HEK293 (cell line): ENCODE measurements around the gene TBL1XR1.

Source experiments
- CTCF ChIA-PET: fragments of 350-600 bp; formaldehyde crosslinking; extraction: SDS; loops from one replicate; lab custom pipeline; 2021; ENCODE audit warnings: antibody characterized with exemption; lab: Yijun Ruan, JAX
- POLR2A ChIA-PET: fragments of 300-600 bp; formaldehyde crosslinking; extraction: SDS; loops from one replicate; lab custom pipeline; 2020; ENCODE audit warnings: antibody characterized with exemption, inconsistent platforms; lab: Yijun Ruan, JAX
- H3K27ac ChIP-seq: fragments of 200-500 bp; sonication (Bioruptor generic); 2 replicates; pipeline ENCODE4 v1.5.1; 2014; ENCODE audit warnings: low read depth, low read length, control low read depth, inconsistent platforms; ENCODE audit errors: extremely low read depth
- H3K36me3 ChIP-seq, 2 experiments: fragments of 200-500 bp in 1 of 2; sonication (Bioruptor generic) in 1 of 2; 1 replicate in 1 of 2; 2 replicates in 1 of 2; pipeline ENCODE4 v1.5.1; 2014 to 2017; ENCODE audit warnings: inconsistent platforms in 2 of 2, low read length in 2 of 2; ENCODE audit not compliant: control insufficient read depth in 2 of 2, insufficient read depth in 1 of 2
- H3K4me1 ChIP-seq: fragments of 200-500 bp; sonication (Bioruptor generic); 2 replicates; pipeline ENCODE4 v1.5.1; 2014; ENCODE audit warnings: mild to moderate bottlenecking, low read length, inconsistent platforms; ENCODE audit not compliant: control insufficient read depth, insufficient read depth
- H3K4me3 ChIP-seq: 2 replicates; pipeline ENCODE4 v1.5.1; 2011; ENCODE audit warnings: low read depth, mild to moderate bottlenecking, control low read depth, low read length, moderate library complexity
- H3K9me3 ChIP-seq: fragments of 200-500 bp; sonication (Bioruptor generic); 2 replicates; pipeline ENCODE4 v1.5.1; 2014; ENCODE audit warnings: low read depth, low read length, inconsistent platforms; ENCODE audit not compliant: control insufficient read depth, insufficient read depth
- CTCF ChIP-seq: fragments of 450-650 bp; formaldehyde crosslinking; IDR thresholded peaks from 2 replicates; pipeline ENCODE4 v1.5.1; 2016; ENCODE audit warnings: missing biosample characterization, missing genetic modification characterization
- GLI4 ChIP-seq: fragments of 450-650 bp; formaldehyde crosslinking; IDR thresholded peaks from 2 replicates; pipeline ENCODE4 v1.5.1; 2016; ENCODE audit warnings: missing biosample characterization, missing genetic modification characterization
- KLF16 ChIP-seq: fragments of 450-650 bp; formaldehyde crosslinking; IDR thresholded peaks from 2 replicates; pipeline ENCODE4 v1.5.1; 2017; ENCODE audit warnings: missing biosample characterization, missing genetic modification characterization
- MYNN ChIP-seq: fragments of 450-650 bp; formaldehyde crosslinking; IDR thresholded peaks from 2 replicates; pipeline ENCODE4 v1.5.1; 2016; ENCODE audit warnings: missing biosample characterization, missing genetic modification characterization, borderline replicate concordance
- SALL2 ChIP-seq: fragments of 450-650 bp; formaldehyde crosslinking; IDR thresholded peaks from 2 replicates; pipeline ENCODE4 v1.5.0; 2017; ENCODE audit warnings: missing biosample characterization, mild to moderate bottlenecking, missing genetic modification characterization, borderline replicate concordance
- SETDB1 ChIP-seq: IDR thresholded peaks from one replicate; pipeline ENCODE4 v1.6.1; 2017; ENCODE audit warnings: mild to moderate bottlenecking, low read length, moderate library complexity, mixed read lengths; ENCODE audit not compliant: insufficient read length
- SP3 ChIP-seq: fragments of 450-650 bp; formaldehyde crosslinking; IDR thresholded peaks from 2 replicates; pipeline ENCODE4 v1.5.1; 2016; ENCODE audit warnings: missing biosample characterization, missing genetic modification characterization
- ZBTB1 ChIP-seq: fragments of 450-650 bp; formaldehyde crosslinking; IDR thresholded peaks from 2 replicates; pipeline ENCODE4 v1.5.1; 2016; ENCODE audit warnings: missing biosample characterization, missing genetic modification characterization
- ZBTB21 ChIP-seq: fragments of 450-650 bp; formaldehyde crosslinking; IDR thresholded peaks from 2 replicates; pipeline ENCODE4 v1.5.1; 2017; ENCODE audit warnings: missing biosample characterization, missing genetic modification characterization
- ZBTB48 ChIP-seq: fragments of 450-650 bp; formaldehyde crosslinking; IDR thresholded peaks from 2 replicates; pipeline ENCODE4 v1.5.1; 2016; ENCODE audit warnings: missing biosample characterization, missing genetic modification characterization
- ZNF16 ChIP-seq: fragments of 450-650 bp; formaldehyde crosslinking; IDR thresholded peaks from 2 replicates; pipeline ENCODE4 v1.5.1; 2016; ENCODE audit warnings: low read depth, missing biosample characterization, missing genetic modification characterization
- ZNF175 ChIP-seq: fragments of 450-650 bp; formaldehyde crosslinking; IDR thresholded peaks from 2 replicates; pipeline ENCODE4 v1.5.1; 2016; ENCODE audit warnings: missing biosample characterization, missing genetic modification characterization
- ZNF184 ChIP-seq: fragments of 450-650 bp; IDR thresholded peaks from 2 replicates; pipeline ENCODE4 v1.5.1; 2018; ENCODE audit warnings: missing biosample characterization, mild to moderate bottlenecking, missing genetic modification characterization
- ZNF23 ChIP-seq: fragments of 450-650 bp; formaldehyde crosslinking; IDR thresholded peaks from 2 replicates; pipeline ENCODE4 v1.5.1; 2016; ENCODE audit warnings: missing biosample characterization, missing genetic modification characterization, borderline replicate concordance
- ZNF248 ChIP-seq: fragments of 450-650 bp; formaldehyde crosslinking; IDR thresholded peaks from 2 replicates; pipeline ENCODE4 v1.5.1; 2017; ENCODE audit warnings: missing biosample characterization, missing genetic modification characterization
- ZNF266 ChIP-seq: fragments of 450-650 bp; formaldehyde crosslinking; IDR thresholded peaks from 2 replicates; pipeline ENCODE4 v1.5.1; 2016; ENCODE audit warnings: missing biosample characterization, missing genetic modification characterization, low read depth
- ZNF302 ChIP-seq: fragments of 450-650 bp; formaldehyde crosslinking; IDR thresholded peaks from 2 replicates; pipeline ENCODE4 v1.5.1; 2016; ENCODE audit warnings: missing biosample characterization, missing genetic modification characterization, low read depth
- ZNF311 ChIP-seq: fragments of 450-650 bp; formaldehyde crosslinking; IDR thresholded peaks from 2 replicates; pipeline ENCODE4 v1.5.1; 2017; ENCODE audit warnings: missing biosample characterization, missing genetic modification characterization, borderline replicate concordance
- ZNF350 ChIP-seq: fragments of 450-650 bp; formaldehyde crosslinking; IDR thresholded peaks from 2 replicates; pipeline ENCODE4 v1.5.0; 2017; ENCODE audit warnings: missing biosample characterization, mild to moderate bottlenecking, missing genetic modification characterization
- ZNF514 ChIP-seq: fragments of 450-650 bp; formaldehyde crosslinking; IDR thresholded peaks from 2 replicates; pipeline ENCODE4 v1.5.1; 2016; ENCODE audit warnings: missing biosample characterization, missing genetic modification characterization
- ZNF555 ChIP-seq: fragments of 450-650 bp; formaldehyde crosslinking; conservative IDR thresholded peaks from 2 replicates; pipeline ENCODE4 v1.5.1; 2017; ENCODE audit warnings: missing biosample characterization, mild to moderate bottlenecking, missing genetic modification characterization, inconsistent platforms
- ZNF561 ChIP-seq: fragments of 450-650 bp; IDR thresholded peaks from 2 replicates; pipeline ENCODE4 v1.5.1; 2018; ENCODE audit warnings: missing biosample characterization, missing genetic modification characterization, borderline replicate concordance
- ZNF596 ChIP-seq: fragments of 450-650 bp; IDR thresholded peaks from 2 replicates; pipeline ENCODE4 v1.5.0; 2018; ENCODE audit warnings: missing biosample characterization, mild to moderate bottlenecking, missing genetic modification characterization, moderate library complexity
- ZNF610 ChIP-seq: fragments of 450-650 bp; formaldehyde crosslinking; IDR thresholded peaks from 2 replicates; pipeline ENCODE4 v1.5.1; 2016; ENCODE audit warnings: missing biosample characterization, missing genetic modification characterization, borderline replicate concordance
- ZNF777 ChIP-seq: fragments of 450-650 bp; formaldehyde crosslinking; IDR thresholded peaks from 2 replicates; pipeline ENCODE4 v1.5.1; 2017; ENCODE audit warnings: missing biosample characterization, missing genetic modification characterization, borderline replicate concordance
- TF ChIP-seq, protein P1 (sequence below): fragments of 450-650 bp; formaldehyde crosslinking; IDR thresholded peaks from 2 replicates; pipeline ENCODE4 v1.5.1; 2016; ENCODE audit warnings: missing biosample characterization, missing genetic modification characterization
- TF ChIP-seq, protein P2 (sequence below): fragments of 450-650 bp; formaldehyde crosslinking; IDR thresholded peaks from 2 replicates; pipeline ENCODE4 v1.5.1; 2017; ENCODE audit warnings: missing biosample characterization, missing genetic modification characterization
- TF ChIP-seq, protein P3 (sequence below): fragments of 450-650 bp; formaldehyde crosslinking; IDR thresholded peaks from 2 replicates; pipeline ENCODE4 v1.5.1; 2016; ENCODE audit warnings: missing biosample characterization, missing genetic modification characterization
- TF ChIP-seq, protein P4 (sequence below): sonication (generic); formaldehyde crosslinking; IDR thresholded peaks from 2 replicates; pipeline ENCODE4 v1.8.1; 2022; ENCODE audit warnings: mild to moderate bottlenecking, moderate library complexity, missing genetic modification reagents
- TF ChIP-seq, protein P5 (sequence below): fragments of 450-650 bp; formaldehyde crosslinking; IDR thresholded peaks from 2 replicates; pipeline ENCODE4 v1.5.1; 2016; ENCODE audit warnings: missing biosample characterization, missing genetic modification characterization

TBL1XR1 gene

GRCh38 chr3:177196456-177197040 lies 734 bp downstream of the TBL1XR1 start:
- Histone ChIP-seq H3K4me1 (peaks cover 3% of the 10 kb centered on the region), H3K27ac (peak overlapping the region; percentile 99), H3K4me3 (peak overlapping the region; percentile 79), H3K9me3 (no peaks in the 10 kb centered on the region), H3K36me3 (no peaks in the 10 kb centered on the region)
- CTCF ChIA-PET: interaction anchor here (0.6 kb wide), 1 partner anchor 17 kb away, joined by 3 read pairs; no protein-coding TSS in a partner anchor
- POLR2A ChIA-PET: interaction anchor here (2.4 kb wide), 1 partner anchor 163 kb away, joined by 17 read pairs; no protein-coding TSS in a partner anchor
- TF ChIP-seq, protein P1, sequence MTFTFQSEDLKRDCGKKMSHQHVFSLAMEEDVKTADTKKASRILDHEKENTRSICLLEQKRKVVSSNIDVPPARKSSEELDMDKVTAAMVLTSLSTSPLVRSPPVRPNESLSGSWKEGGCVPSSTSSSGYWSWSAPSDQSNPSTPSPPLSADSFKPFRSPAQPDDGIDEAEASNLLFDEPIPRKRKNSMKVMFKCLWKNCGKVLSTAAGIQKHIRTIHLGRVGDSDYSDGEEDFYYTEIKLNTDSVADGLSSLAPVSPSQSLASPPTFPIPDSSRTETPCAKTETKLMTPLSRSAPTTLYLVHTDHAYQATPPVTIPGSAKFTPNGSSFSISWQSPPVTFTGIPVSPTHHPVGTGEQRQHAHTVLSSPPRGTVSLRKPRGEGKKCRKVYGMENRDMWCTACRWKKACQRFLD: no peak
- TF ChIP-seq ZNF248 (tag by site-specific recombination) (no peak), ZNF610 (no peak), ZNF561 (tag by site-specific recombination) (peak; percentile 66; the same call in 1 of the 2 replicates), SALL2 (no peak), CTCF (tag by site-specific recombination) (no peak), ZBTB21 (no peak), ZNF266 (no peak), ZNF777 (no peak), GLI4 (tag by site-specific recombination) (no peak), MYNN (tag by site-specific recombination) (no peak), ZNF175 (tag by site-specific recombination) (no peak), ZNF311 (tag by site-specific recombination) (no peak), ZBTB48 (tag by site-specific recombination) (no peak), ZNF23 (tag by site-specific recombination) (no peak), ZNF184 (no peak), ZNF555 (tag by site-specific recombination) (no peak), ZNF514 (tag by site-specific recombination) (no peak), ZNF16 (tag by site-specific recombination) (no peak), KLF16 (tag by site-specific recombination) (no peak), SP3 (no peak), SETDB1 (no peak), ZNF302 (tag by site-specific recombination) (no peak), ZNF596 (tag by site-specific recombination) (no peak), ZNF350 (tag by site-specific recombination) (no peak), ZBTB1 (tag by site-specific recombination) (no peak)
- TF ChIP-seq, protein P2, sequence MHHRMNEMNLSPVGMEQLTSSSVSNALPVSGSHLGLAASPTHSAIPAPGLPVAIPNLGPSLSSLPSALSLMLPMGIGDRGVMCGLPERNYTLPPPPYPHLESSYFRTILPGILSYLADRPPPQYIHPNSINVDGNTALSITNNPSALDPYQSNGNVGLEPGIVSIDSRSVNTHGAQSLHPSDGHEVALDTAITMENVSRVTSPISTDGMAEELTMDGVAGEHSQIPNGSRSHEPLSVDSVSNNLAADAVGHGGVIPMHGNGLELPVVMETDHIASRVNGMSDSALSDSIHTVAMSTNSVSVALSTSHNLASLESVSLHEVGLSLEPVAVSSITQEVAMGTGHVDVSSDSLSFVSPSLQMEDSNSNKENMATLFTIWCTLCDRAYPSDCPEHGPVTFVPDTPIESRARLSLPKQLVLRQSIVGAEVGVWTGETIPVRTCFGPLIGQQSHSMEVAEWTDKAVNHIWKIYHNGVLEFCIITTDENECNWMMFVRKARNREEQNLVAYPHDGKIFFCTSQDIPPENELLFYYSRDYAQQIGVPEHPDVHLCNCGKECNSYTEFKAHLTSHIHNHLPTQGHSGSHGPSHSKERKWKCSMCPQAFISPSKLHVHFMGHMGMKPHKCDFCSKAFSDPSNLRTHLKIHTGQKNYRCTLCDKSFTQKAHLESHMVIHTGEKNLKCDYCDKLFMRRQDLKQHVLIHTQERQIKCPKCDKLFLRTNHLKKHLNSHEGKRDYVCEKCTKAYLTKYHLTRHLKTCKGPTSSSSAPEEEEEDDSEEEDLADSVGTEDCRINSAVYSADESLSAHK: no peak
- TF ChIP-seq, protein P3, sequence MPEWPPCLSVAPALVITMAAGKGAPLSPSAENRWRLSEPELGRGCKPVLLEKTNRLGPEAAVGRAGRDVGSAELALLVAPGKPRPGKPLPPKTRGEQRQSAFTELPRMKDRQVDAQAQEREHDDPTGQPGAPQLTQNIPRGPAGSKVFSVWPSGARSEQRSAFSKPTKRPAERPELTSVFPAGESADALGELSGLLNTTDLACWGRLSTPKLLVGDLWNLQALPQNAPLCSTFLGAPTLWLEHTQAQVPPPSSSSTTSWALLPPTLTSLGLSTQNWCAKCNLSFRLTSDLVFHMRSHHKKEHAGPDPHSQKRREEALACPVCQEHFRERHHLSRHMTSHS: no peak
- TF ChIP-seq, protein P4, sequence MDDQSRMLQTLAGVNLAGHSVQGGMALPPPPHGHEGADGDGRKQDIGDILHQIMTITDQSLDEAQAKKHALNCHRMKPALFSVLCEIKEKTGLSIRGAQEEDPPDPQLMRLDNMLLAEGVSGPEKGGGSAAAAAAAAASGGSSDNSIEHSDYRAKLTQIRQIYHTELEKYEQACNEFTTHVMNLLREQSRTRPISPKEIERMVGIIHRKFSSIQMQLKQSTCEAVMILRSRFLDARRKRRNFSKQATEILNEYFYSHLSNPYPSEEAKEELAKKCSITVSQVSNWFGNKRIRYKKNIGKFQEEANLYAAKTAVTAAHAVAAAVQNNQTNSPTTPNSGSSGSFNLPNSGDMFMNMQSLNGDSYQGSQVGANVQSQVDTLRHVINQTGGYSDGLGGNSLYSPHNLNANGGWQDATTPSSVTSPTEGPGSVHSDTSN (CRISPR knock-in tag): no peak
- TF ChIP-seq, protein P5, sequence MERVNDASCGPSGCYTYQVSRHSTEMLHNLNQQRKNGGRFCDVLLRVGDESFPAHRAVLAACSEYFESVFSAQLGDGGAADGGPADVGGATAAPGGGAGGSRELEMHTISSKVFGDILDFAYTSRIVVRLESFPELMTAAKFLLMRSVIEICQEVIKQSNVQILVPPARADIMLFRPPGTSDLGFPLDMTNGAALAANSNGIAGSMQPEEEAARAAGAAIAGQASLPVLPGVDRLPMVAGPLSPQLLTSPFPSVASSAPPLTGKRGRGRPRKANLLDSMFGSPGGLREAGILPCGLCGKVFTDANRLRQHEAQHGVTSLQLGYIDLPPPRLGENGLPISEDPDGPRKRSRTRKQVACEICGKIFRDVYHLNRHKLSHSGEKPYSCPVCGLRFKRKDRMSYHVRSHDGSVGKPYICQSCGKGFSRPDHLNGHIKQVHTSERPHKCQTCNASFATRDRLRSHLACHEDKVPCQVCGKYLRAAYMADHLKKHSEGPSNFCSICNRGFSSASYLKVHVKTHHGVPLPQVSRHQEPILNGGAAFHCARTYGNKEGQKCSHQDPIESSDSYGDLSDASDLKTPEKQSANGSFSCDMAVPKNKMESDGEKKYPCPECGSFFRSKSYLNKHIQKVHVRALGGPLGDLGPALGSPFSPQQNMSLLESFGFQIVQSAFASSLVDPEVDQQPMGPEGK: peak; percentile 37; the same call in 1 of the 2 replicates
